Activated CD4-positive, alpha-beta T cell treated with anti-CD3 and anti-CD28 coated beads for 36 hours (primary cell): ENCODE results near the gene S100A2. TPM values are rescaled to one million over a fixed set of nuclear protein-coding genes. Genes with fewer than 3 reads are reported as not detected.
"Not testable (repeated sequence)": the region's sequence is repeated elsewhere in the genome, so short reads cannot be mapped to it uniquely, and the experiment has no call there.

Source experiments
- ATAC-seq: fragments of 200-7000 bp; cut with Tn5 transposase; one replicate; pipeline ENCODE4 v1.10.0; 2021; ENCODE audit warnings: mild to moderate bottlenecking, moderate library complexity
- CTCF ChIA-PET: fragments of 350-600 bp; sonication (Branson Sonifier 250); formaldehyde crosslinking; loops from one replicate; lab custom pipeline; 2021; ENCODE audit warnings: antibody characterized with exemption; lab: Charles Lee
- POLR2A ChIA-PET: fragments of 350-600 bp; sonication (Branson Sonifier 250); formaldehyde crosslinking; loops from one replicate; lab custom pipeline; 2021; ENCODE audit warnings: antibody characterized with exemption, inconsistent platforms; lab: Charles Lee
- DNase-seq: peaks from one replicate; pipeline ENCODE4 v3.0.0-alpha.2; 2020
- H3K27ac Mint-ChIP-seq: one replicate; pipeline ENCODE4 v1.8.0; 2021; ENCODE audit warnings: mixed read lengths
- H3K27me3 Mint-ChIP-seq: one replicate; pipeline ENCODE4 v1.8.0; 2021; ENCODE audit warnings: mixed read lengths
- H3K36me3 Mint-ChIP-seq: one replicate; pipeline ENCODE4 v1.8.0; 2021; ENCODE audit warnings: low read depth, mixed read lengths
- H3K4me1 Mint-ChIP-seq: one replicate; pipeline ENCODE4 v1.8.0; 2021; ENCODE audit warnings: mixed read lengths
- H3K4me3 Mint-ChIP-seq: one replicate; pipeline ENCODE4 v1.8.0; 2021; ENCODE audit warnings: mild to moderate bottlenecking, moderate library complexity, mixed read lengths
- H3K9me3 Mint-ChIP-seq: one replicate; pipeline ENCODE4 v1.8.0; 2021; ENCODE audit warnings: low read depth, mixed read lengths
- intact Hi-C, 2 experiments: fragments of 100-400 bp; cut with DNase I in 1 of 2; cut with micrococcal nuclease in 1 of 2; formaldehyde crosslinking; loops; one replicate each; pipeline versions ENCODE4 v1.14.2 to v1.15.1; 2022 to 2024; cut with DNase I, micrococcal nuclease
- total RNA-seq, 2 experiments: library from RNA; stranded (reverse); gene quantifications; one replicate each; pipeline ENCODE4 v1.2.3, GENCODE V29; 2021

S100A2 gene
- total RNA-seq, 2 experiments from 2014 or later = 3.3 to 7.0 TPM

DNA sequence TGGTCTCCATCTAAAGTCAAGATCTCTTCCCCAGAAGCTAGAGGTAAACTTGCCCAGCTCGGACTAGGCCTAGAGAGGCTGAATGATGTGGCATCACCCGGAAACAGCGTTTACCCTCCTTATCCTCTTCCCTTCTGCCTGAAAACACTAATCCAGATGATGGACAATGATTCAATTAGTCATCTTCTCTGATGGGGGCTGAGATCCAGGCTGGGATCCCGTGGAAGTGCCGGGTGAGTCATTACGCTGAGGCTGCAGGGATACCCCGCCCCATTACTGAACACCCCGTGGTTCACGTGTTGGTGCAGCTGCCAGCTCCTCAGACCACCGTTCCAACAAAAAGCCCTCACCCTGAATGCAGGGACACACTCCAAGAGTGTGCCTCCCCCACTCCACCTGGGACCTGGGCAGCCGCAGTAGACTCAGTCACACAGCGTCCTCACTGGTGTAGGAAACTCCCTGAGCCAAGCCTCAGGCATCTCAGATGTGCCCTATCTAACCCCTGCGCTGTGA lies 31.9 kb downstream of the S100A2 start:
- POLR2A ChIA-PET = interaction anchor here (1.0 to 2.2 kb wide), 2 partner anchors 32 to 39 kb away, joined by 3 to 13 read pairs; partner anchors contain the start of gene S100A2
- CTCF ChIA-PET = interaction anchor here (0.7 to 5.4 kb wide), 16 partner anchors 10 to 101 kb away, joined by 3 to 97 read pairs (median 8); partner anchors contain the start of genes CHTOP and S100A4
- Mint-ChIP-seq H3K27ac (peak overlapping the region; percentile 94), H3K4me3 (peak overlapping the region; percentile 89), H3K27me3 (no peaks in the 10 kb centered on the region), H3K9me3 (no peaks in the 10 kb centered on the region), H3K4me1 (peaks cover 58% of the 10 kb centered on the region), H3K36me3 (peaks cover 17% of the 10 kb centered on the region)
- no peak for ATAC-seq
- intact Hi-C loops = loop anchor here (1.0 to 10.0 kb wide), 8 partner anchors 35 to 431 kb away; partner anchors contain the start of genes CREB3L4 (in 2 of the 2), SLC39A1 (in 2 of the 2), CHTOP (in 1 of the 2) and ILF2 (in 1 of the 2)
- DNase-seq = peak; percentile 33

GRCh38 chr1:153532769-153533599 lies 32.7 kb downstream of the S100A2 start:
- intact Hi-C loops = loop anchor here (1.0 to 10.0 kb wide), 9 partner anchors 22 to 432 kb away; partner anchors contain the start of genes CREB3L4 (in 2 of the 2), SLC39A1 (in 2 of the 2), CHTOP (in 1 of the 2) and ILF2 (in 1 of the 2)
- Mint-ChIP-seq H3K4me1 (peaks cover 58% of the 10 kb centered on the region), H3K36me3 (peaks cover 17% of the 10 kb centered on the region), H3K4me3 (peak overlapping the region; percentile 89), H3K9me3 (no peaks in the 10 kb centered on the region), H3K27ac (peak overlapping the region; percentile 94), H3K27me3 (no peaks in the 10 kb centered on the region)
- ChIA-PET POLR2A (interaction anchor here (0.8 to 2.1 kb wide), 7 partner anchors 12 to 458 kb away, joined by 3 to 14 read pairs (median 4); partner anchors contain the start of genes CHTOP, RPS27, S100A4 and SNAPIN), CTCF (interaction anchor here (0.6 to 5.4 kb wide), 32 partner anchors 9 to 1277 kb away, joined by 3 to 97 read pairs (median 4); partner anchors contain the start of genes CHTOP, S100A2 and S100A4)
- ATAC-seq (peak; percentile 31), DNase-seq (peak; percentile 91)

DNA sequence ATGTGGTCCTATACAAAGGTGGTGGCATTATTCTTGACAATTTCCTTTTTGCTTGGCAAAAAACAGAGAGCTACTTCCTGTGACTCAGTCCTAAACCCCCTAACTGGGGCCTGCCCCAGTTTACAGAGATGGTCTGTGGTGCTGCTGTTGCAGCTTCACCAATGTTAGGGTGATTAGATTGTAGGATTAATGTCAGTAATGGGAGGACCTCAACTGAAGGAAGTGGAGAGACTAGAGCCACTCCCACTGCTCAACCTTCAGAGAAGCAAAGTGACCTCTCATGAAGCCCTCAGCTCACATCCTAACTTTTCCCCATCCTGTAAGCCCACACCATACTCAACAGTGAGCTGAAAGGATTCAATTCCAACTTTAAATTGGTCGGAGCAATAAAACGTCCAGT lies 33.5 kb downstream of the S100A2 start:
- peak; percentile 76 for DNase-seq
- H3K9me3 Mint-ChIP-seq = no peaks in the 10 kb centered on the region
- peaks cover 17% of the 10 kb centered on the region for H3K36me3 Mint-ChIP-seq
- peak overlapping the region; percentile 94 for H3K27ac Mint-ChIP-seq
- H3K4me1 Mint-ChIP-seq = peaks cover 55% of the 10 kb centered on the region
- no peaks in the 10 kb centered on the region for H3K27me3 Mint-ChIP-seq
- CTCF ChIA-PET = interaction anchor here (0.6 to 5.4 kb wide), 29 partner anchors 9 to 1277 kb away, joined by 3 to 97 read pairs (median 5); partner anchors contain the start of genes CHTOP, S100A2, S100A4 and S100A5
- ATAC-seq = peak; percentile 57
- peak overlapping the region; percentile 89 for H3K4me3 Mint-ChIP-seq
- intact Hi-C loops = loop anchor here (1.0 to 10.0 kb wide), 6 partner anchors 21 to 433 kb away; partner anchors contain the start of genes CREB3L4 (in 2 of the 2), SLC39A1 (in 2 of the 2), ILF2 (in 1 of the 2) and INTS3 (in 1 of the 2)
- POLR2A ChIA-PET = interaction anchor here (0.6 to 2.1 kb wide), 13 partner anchors 8 to 458 kb away, joined by 3 to 14 read pairs (median 4); partner anchors contain the start of genes CHTOP, RPS27, S100A4 and S100A5

DNA sequence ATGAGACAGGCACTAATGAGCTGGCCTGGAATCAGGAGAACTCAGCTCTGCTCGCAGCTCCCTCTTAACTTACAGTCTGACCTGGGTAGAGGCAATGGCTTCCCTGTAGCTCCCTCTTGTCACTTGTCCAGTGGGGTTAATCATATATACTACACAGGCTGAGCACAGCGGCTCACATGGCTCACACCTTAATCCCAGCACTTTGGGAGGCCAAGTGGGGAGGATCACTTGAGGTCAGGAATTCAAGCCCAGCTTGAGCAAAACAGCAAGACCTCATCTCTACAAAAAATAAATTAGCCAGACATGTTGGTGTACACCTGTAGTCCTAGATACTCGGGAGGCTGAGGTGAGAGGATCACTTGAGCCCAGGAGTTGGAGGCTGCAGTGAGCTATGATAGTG lies 34.0 kb downstream of the S100A2 start:
- intact Hi-C loops = loop anchor here (1.0 to 10.0 kb wide), 6 partner anchors 20 to 433 kb away; partner anchors contain the start of genes CREB3L4 (in 2 of the 2), SLC39A1 (in 2 of the 2), ILF2 (in 1 of the 2) and INTS3 (in 1 of the 2)
- Mint-ChIP-seq H3K4me3 (no peak overlapping the region), H3K36me3 (peaks cover 17% of the 10 kb centered on the region), H3K4me1 (peaks cover 50% of the 10 kb centered on the region), H3K27me3 (no peaks in the 10 kb centered on the region), H3K9me3 (no peaks in the 10 kb centered on the region), H3K27ac (peak overlapping the region; percentile 94)
- ChIA-PET POLR2A (interaction anchor here (0.6 to 2.1 kb wide), 12 partner anchors 9 to 459 kb away, joined by 3 to 14 read pairs (median 4); partner anchors contain the start of genes CHTOP, RPS27, S100A4 and S100A5), CTCF (interaction anchor here (0.6 to 5.4 kb wide), 24 partner anchors 9 to 340 kb away, joined by 3 to 97 read pairs (median 6); partner anchors contain the start of genes CHTOP, S100A2, S100A4 and S100A5)
- no peak for DNase-seq
- no peak for ATAC-seq

GRCh38 chr1:153527683-153528040 lies 38.0 kb downstream of the S100A2 start:
- H3K27ac Mint-ChIP-seq = no peak overlapping the region
- peaks cover 22% of the 10 kb centered on the region for H3K4me1 Mint-ChIP-seq
- intact Hi-C loops = no loop called here
- POLR2A ChIA-PET = interaction anchor here (1.5 kb wide), 1 partner anchor 8 kb away, joined by 3 read pairs; the partner anchor contains the start of gene S100A6
- H3K9me3 Mint-ChIP-seq = no peaks in the 10 kb centered on the region
- H3K4me3 Mint-ChIP-seq = no peak overlapping the region
- DNase-seq (no peak), ATAC-seq (no peak)
- no peaks in the 10 kb centered on the region for H3K27me3 Mint-ChIP-seq
- CTCF ChIA-PET = interaction anchor here (0.7 to 1.0 kb wide), 2 partner anchors 17 to 41 kb away, joined by 3 read pairs; no protein-coding TSS in a partner anchor
- no peaks in the 10 kb centered on the region for H3K36me3 Mint-ChIP-seq

DNA sequence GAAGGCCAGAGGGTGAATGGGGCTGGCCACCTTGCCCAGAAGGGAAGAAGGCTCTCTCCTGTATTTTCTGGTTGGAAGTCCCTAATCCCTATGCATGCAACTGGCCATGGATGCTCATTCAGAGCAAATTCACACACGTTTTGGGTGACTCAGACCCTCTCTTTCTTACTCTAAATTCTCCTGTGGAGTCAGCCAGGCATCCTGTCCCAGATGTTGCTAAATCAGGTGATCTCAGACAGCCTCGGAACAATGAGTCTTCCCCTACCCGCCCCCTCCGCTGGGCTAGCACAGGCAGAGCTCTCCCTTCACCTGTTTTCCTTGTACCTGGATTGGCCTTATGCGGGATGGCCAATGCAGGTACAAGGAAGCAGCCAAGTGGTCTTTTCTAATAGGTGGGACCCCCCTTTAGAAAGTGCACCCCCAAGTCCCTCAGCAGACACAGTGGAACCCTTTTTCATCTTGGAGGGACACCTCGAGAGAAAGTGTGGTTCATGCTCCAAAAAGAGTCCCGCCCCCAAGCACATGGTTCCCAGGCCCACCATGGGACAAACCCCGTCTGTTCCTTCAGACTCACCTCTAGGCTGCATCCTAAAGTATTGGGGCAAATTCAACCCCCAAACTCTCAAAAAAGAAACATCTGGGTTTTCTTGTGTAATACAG lies 38.5 kb downstream of the S100A2 start:
- Mint-ChIP-seq H3K36me3 (no peaks in the 10 kb centered on the region), H3K9me3 (no peaks in the 10 kb centered on the region), H3K27me3 (no peaks in the 10 kb centered on the region), H3K4me3 (no peak overlapping the region), H3K27ac (no peak overlapping the region), H3K4me1 (peaks cover 18% of the 10 kb centered on the region)
- DNase-seq (no peak), ATAC-seq (no peak)
- ChIA-PET CTCF (interaction anchor here (1.0 kb wide), 1 partner anchor 41 kb away, joined by 3 read pairs; no protein-coding TSS in a partner anchor), POLR2A (interaction anchor here (1.5 kb wide), 1 partner anchor 9 kb away, joined by 3 read pairs; the partner anchor contains the start of gene S100A6)
- intact Hi-C loops = no loop called here

- no peaks in the 10 kb centered on the region for H3K27me3 Mint-ChIP-seq
- no peak overlapping the region for H3K4me3 Mint-ChIP-seq
- peaks cover 8% of the 10 kb centered on the region for H3K4me1 Mint-ChIP-seq
- CTCF ChIA-PET = interaction anchor here (0.6 to 2.1 kb wide), 4 partner anchors 9 to 152 kb away, joined by 3 to 8 read pairs (median 4); partner anchors contain the start of genes NPR1 and S100A5
- ATAC-seq (no peak), DNase-seq (no peak)
- POLR2A ChIA-PET = interaction anchor here (0.6 kb wide), 1 partner anchor 110 kb away, joined by 8 read pairs; no protein-coding TSS in a partner anchor
- H3K9me3 Mint-ChIP-seq = no peaks in the 10 kb centered on the region
- no peak overlapping the region for H3K27ac Mint-ChIP-seq
- H3K36me3 Mint-ChIP-seq = no peaks in the 10 kb centered on the region
- intact Hi-C loops = no loop called here
These were observed 39.5 kb downstream of the S100A2 start for GRCh38 chr1:153526132-153526543.

GRCh38 chr1:153525088-153525728 lies 40.4 kb downstream of the S100A2 start:
- intact Hi-C loops = no loop called here
- H3K36me3 Mint-ChIP-seq = no peaks in the 10 kb centered on the region
- H3K4me1 Mint-ChIP-seq = peaks cover 2% of the 10 kb centered on the region
- DNase-seq (no peak), ATAC-seq (no peak)
- no peak overlapping the region for H3K4me3 Mint-ChIP-seq
- CTCF ChIA-PET = interaction anchor here (0.8 to 2.1 kb wide), 6 partner anchors 14 to 96 kb away, joined by 3 to 11 read pairs (median 5); partner anchors contain the start of genes S100A14 and S100A5
- no peaks in the 10 kb centered on the region for H3K27me3 Mint-ChIP-seq
- POLR2A ChIA-PET = interaction anchor here (0.6 kb wide), 1 partner anchor 113 kb away, joined by 3 read pairs; no protein-coding TSS in a partner anchor
- no peaks in the 10 kb centered on the region for H3K9me3 Mint-ChIP-seq
- no peak overlapping the region for H3K27ac Mint-ChIP-seq

DNA sequence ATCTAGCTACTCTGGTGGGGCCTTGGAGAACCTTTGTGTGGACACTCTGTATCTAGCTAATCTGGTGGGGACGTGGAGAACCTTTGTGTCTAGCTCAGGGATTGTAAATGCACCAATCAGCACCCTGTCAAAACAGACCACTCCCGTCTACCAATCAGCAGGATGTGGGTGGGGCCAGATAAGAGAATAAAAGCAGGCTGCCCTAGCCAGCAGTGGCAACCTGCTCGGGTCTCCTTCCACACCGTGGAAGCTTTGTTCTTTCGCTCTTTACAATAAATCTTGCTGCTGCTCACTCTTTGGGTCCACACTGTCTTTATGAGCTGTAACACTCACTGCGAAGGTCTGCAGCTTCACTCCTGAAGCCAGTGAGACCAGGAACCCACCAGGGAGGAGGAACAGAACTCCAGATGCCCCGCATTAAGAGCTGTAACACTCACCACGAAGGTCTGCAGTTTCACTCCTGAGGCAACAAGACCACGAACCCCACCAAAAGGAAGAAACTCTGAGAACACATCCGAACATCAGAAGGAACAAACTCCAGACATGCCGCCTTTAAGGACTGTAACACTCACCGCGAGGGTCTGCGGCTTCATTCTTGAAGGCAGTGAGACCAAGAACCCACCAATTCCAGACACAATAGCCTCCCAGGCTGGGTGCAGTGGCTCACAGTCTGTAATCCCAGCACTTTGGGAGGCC lies 43.1 kb downstream of the S100A2 start:
- not testable (repeated sequence) for DNase-seq, H3K4me3 Mint-ChIP-seq

More for the DNA sequence above, 43.1 kb downstream of the S100A2 start:
- H3K36me3 Mint-ChIP-seq, H3K4me1 Mint-ChIP-seq, ATAC-seq, intact Hi-C loops, H3K27ac Mint-ChIP-seq, H3K27me3 Mint-ChIP-seq, H3K9me3 Mint-ChIP-seq, POLR2A ChIA-PET: not testable (repeated sequence)
- CTCF ChIA-PET = interaction anchor here (0.6 to 0.7 kb wide), 4 partner anchors 11 to 167 kb away, joined by 3 read pairs; no protein-coding TSS in a partner anchor
